Posterior cingulate gyrus (tissue), 11 donors: Measurements from ENCODE around the gene CXCL1.
A peak's percentile ranks its signal among the peaks of the same experiment; 100 is the strongest.

Experiments used
- DNase-seq, 10 donors: peaks; one replicate each; pipeline versions ENCODE4 v3.0.0 to v3.0.0-alpha.2; 2020 to 2021; ENCODE audit warnings: mixed read lengths in 3 of 10
- intact Hi-C: fragments of 100-400 bp; cut with DNase I; formaldehyde crosslinking; loops from one replicate; pipeline ENCODE4 v1.15.1; 2023

CXCL1 gene

GRCh38 chr4:73850261-73850970 is 18.8 kb upstream of the CXCL1 start:
- DNase-seq = no peak
- intact Hi-C loops = no loop called here

DNA sequence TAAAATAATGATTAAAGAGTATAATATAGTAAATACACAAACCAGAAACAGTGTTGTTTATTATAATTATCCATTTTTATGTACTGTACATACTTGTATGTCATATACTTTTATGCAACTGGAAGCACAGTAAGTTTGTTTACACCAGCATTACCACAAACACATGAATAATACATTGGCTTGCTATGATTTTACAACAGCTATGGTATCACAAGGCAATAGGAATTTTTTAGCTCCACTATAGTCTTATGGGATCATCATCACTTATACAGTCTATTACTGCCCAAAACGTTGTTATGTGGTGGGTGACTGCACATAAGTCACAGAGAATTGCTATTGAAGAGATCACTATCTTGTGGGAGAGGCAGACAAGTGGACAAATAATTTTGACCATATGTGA is 17.9 kb upstream of the CXCL1 start:
- intact Hi-C loops = no loop called here
- no peak for DNase-seq

DNA sequence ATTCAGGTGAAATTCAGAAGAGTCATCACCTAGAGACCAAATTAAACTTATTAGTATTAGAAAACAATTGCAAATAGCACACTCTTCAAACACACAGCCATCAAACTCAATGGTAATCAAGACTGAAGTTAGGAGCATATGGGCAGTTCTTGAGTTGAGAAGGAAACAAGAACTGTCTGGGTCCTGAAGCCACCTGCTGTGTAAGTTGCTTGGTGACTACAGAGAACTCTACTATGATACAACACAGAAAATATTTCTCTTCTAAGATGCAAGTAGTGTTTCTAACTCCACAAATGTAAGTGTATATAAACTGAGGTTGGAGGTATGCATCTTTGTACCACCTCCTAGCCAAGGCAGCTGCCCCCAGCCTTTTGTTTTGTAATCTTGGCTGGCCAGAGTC is 16.4 kb upstream of the CXCL1 start:
- intact Hi-C loops = no loop called here
- DNase-seq = no peak

DNA sequence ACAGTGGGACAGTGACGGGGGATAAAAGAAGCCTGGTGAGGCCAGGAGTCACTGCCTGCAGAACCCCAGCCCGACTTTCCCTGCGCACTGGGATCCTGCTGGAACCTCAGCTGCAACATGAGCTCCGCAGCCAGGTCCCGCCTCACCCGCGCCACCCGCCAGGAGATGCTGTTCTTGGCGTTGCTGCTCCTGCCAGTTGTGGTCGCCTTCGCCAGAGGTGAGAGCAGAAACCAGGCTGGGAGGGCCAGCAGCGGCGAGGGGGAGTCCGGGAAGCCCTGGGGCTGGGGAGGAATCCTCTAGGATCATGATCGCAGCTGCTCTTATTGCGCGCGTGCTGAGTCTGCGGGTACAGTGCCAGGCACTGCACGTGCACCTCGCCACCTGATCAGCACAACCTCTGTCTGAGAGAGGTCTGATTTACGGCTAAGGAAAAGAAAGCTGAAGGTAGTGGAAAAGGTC is 15.9 kb upstream of the CXCL1 start, which contains the start of gene PF4V1:
TSS of gene PF4V1 (plus strand) at position 51 of the 459 bp plus-strand sequence. CDS start at position 118, 67 bp downstream.
- intact Hi-C loops = no loop called here
- peak in 4 of 10 donors; percentile 19 to 90 (median 78) for DNase-seq

- peak in 1 of 10 donors; percentile 52 for DNase-seq
- intact Hi-C loops = no loop called here
These were observed 15.3 kb upstream of the CXCL1 start for GRCh38 chr4:73853718-73854473.

DNA sequence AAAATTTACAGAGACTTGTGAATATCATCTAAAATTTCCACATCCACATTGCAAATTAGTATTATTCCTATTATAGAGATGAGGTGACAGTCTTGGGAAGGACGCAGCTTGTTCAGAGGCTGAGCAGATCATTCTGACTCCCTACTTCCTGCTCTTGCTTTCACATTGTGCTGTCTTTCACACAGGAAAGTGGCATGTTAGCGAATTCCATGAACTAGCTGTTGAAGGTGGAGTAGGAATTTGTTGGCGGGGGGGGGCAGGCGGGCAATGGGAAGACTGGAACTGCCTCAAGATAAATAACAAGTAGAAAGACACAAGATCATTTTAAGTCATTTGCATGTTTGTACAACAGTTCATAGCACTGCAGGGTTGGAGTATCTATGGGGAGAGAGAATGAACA is 13.8 kb upstream of the CXCL1 start:
- DNase-seq = no peak
- intact Hi-C loops = no loop called here

- intact Hi-C loops = no loop called here
- no peak for DNase-seq
These were observed 12.7 kb upstream of the CXCL1 start for GRCh38 chr4:73856518-73856917.

DNA sequence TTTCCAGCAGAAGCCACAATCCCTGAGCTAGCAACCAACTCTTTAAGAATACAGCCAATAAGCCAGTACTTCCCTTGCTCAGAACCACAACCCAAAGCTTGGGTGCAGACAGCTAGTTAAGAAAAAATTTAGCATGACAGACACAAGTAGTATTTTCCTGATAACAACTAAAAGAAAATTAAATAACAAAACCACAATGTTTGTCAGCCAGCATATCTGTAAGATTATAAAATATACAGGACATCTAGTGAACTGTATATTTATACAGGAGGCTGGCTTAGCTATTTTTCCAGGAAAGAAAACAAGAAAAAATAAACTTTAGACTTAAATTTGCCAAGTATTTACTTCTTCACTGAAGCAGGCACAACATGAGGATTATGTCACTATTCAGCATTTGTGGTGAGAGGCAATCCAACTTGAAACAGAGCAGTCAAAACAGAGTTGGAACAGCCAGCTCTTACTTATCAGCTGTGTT is 9.5 kb upstream of the CXCL1 start:
- intact Hi-C loops = no loop called here
- DNase-seq = no peak

GRCh38 chr4:73860181-73860580 is 9.0 kb upstream of the CXCL1 start:
- intact Hi-C loops = no loop called here

GRCh38 chr4:73860917-73861316 is 8.3 kb upstream of the CXCL1 start:
- no peak for DNase-seq
- intact Hi-C loops = no loop called here

More at GRCh38 chr4:73860181-73860580, 9.0 kb upstream of the CXCL1 start:
- no peak for DNase-seq

DNA sequence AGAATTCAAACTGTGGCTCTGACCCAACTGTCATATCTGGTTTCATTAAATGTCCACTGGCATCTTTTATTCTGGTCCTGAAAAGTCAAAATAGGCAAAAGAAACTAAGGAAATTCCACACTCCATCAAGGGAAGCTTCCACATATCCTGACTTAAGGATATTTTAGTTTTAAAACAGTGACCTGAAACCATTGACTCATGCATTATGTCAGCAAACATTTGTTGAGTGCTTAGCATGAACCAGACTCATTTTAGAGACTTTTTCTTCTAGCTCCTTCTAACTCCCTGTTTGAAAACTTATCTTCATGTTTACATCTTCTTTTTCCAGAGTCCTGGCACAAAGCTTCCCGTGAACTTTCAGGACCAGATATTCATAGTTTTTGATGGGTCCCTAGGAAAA is 6.9 kb upstream of the CXCL1 start:
- DNase-seq = no peak
- intact Hi-C loops = no loop called here

- intact Hi-C loops = no loop called here
- DNase-seq = no peak
These were observed 4.8 kb upstream of the CXCL1 start for GRCh38 chr4:73864365-73864764.

DNA sequence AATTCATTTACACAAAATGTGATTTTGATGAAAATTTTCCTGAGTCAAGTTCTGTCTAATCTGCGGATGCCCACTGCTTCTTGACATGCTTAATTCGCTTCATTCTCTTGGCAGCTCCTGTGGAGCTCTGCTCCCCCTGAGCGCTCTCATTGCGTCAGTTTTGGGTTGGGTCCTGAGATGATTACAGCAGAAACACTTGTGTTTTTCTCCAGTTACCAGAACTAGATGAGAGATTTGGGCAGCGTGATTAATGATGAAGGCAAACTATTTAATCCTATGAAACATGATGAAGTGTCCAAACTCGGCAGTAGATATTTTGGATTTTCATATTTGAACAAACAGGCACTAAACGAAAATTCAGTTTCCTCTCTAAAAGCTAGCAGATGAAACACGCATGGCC is 4.2 kb upstream of the CXCL1 start:
- DNase-seq = no peak

DNA sequence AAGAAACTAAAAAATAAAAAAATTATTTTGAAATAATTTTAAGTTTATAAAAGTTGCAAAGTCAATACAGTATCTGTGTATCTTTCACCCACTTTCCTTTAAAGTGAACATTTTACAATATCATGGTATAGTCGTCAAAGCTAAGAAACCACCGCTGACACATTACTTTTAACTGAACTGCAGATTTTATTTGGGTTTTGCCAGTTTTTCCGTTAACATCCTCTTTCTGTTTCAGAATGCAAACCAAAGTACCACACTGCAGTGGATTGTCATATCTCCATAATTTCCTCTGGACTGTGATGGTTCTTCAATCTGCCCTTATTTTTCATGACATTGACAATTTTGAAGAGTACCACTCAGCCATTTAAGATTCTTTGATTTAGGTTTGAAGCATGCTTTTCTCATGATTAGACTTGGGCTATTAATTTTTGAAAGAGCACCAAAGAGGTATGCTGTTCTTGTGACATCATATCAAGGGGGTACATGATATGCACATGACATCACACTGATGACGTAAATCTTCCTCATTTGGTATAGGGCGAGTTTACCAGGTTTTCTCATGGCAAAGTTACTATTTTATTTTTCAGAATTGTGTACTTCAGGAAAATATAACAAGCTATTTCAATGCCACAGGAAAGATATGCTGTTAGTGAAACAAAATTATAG is 3.6 kb upstream of the CXCL1 start:
- intact Hi-C loops = no loop called here

More for the DNA sequence above, 4.2 kb upstream of the CXCL1 start:
- intact Hi-C loops = no loop called here

GRCh38 chr4:73866246-73866645 is 2.9 kb upstream of the CXCL1 start:
- DNase-seq = no peak
- intact Hi-C loops = no loop called here

More for the DNA sequence above, 3.6 kb upstream of the CXCL1 start:
- DNase-seq = no peak

GRCh38 chr4:73867783-73868182 is 1.4 kb upstream of the CXCL1 start:
- intact Hi-C loops = no loop called here

DNA sequence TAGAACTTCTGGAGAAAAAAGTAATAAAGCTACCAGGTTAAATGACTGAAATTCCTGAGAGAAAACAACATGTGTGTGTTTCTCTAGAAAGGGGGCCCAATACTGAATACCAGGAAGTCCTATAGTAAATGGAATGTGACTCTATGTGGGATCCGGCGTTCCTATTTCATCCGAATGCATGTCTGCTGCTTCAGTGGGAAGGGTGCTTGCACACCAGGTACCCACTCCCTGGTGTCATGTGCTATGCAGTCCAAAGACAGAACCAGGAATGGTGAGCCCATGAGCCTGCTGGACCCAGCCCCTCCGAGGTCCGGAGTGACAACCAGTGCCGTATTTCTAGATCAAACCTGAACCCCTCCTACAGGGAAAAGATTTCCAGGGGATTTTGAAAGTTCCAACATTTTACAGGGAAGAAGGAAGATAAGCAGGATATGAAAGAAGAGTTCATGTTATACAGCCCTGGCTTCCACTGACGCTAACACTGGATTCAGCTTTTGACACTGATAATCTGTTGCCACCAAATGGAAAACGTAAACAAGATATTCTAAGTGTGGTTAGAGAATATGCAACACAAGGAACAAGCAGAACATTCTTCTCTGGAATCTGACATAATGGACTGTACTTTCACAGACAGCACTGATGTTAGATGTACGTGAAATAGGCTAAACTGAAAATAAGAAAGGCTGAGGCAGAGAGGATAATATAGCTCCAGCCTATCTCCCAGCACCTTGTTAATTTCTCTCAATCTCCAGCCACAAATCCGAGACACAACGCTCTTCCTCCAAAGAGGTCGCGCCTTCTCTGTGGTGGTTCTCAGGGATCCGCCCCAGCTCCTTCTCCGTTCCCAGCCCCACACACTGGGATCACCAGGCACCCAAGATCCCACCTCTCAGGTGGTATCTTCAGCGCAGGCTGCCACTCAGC is 725 bp upstream of the CXCL1 start:
- intact Hi-C loops = no loop called here
- DNase-seq = peak in 2 of 10 donors; percentile 40 to 61

More at GRCh38 chr4:73867783-73868182, 1.4 kb upstream of the CXCL1 start:
- no peak for DNase-seq

GRCh38 chr4:73870260-73870659 is 1.1 kb downstream of the CXCL1 start:
- peak in 1 of 10 donors; percentile 48 for DNase-seq
- intact Hi-C loops = no loop called here

- DNase-seq = no peak
- intact Hi-C loops = no loop called here
These were observed 1.6 kb downstream of the CXCL1 start for GRCh38 chr4:73870768-73871167.
